ENCODE data around the gene ART4. TPM values are rescaled to one million over a fixed set of nuclear protein-coding genes. Genes with fewer than 3 reads are reported as not detected.

The ART4 gene
- total RNA-seq, 4 donors from 2014 or later, result 0.13 to 0.18 TPM; not detected in 2

DNA sequence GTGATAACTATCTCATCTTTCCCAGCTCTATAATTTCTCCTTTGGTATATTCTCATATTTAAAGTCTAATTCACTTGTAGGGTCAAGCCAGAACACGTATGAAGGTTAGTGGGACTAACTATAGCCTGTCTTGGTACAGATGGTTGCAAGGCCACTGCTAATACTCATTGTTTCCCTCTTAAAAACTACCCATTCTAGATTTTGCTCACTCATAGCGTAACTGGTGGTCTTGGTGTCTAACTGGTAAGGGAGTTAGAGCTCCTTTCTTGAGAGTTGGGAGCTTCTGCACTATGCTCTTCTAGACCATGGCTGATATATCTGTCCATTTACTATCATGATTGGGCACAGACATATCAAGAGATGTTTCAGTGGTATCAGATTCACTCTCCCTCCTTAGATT is 33.5 kb upstream of the ART4 start:
- Histone ChIP-seq H3K4me1 (no peaks in the 10 kb centered on the region), H3K27me3 (no peaks in the 10 kb centered on the region), H3K36me3 (no peaks in the 10 kb centered on the region), H3K27ac (no peak overlapping the region), H3K4me3 (no peak overlapping the region), H3K9me3 (no peaks in the 10 kb centered on the region)
- DNase-seq, result no peak
- TF ChIP-seq POLR2A (IDR thresholded peaks at IDR 0.05), result no peak
- TF ChIP-seq, protein P1, sequence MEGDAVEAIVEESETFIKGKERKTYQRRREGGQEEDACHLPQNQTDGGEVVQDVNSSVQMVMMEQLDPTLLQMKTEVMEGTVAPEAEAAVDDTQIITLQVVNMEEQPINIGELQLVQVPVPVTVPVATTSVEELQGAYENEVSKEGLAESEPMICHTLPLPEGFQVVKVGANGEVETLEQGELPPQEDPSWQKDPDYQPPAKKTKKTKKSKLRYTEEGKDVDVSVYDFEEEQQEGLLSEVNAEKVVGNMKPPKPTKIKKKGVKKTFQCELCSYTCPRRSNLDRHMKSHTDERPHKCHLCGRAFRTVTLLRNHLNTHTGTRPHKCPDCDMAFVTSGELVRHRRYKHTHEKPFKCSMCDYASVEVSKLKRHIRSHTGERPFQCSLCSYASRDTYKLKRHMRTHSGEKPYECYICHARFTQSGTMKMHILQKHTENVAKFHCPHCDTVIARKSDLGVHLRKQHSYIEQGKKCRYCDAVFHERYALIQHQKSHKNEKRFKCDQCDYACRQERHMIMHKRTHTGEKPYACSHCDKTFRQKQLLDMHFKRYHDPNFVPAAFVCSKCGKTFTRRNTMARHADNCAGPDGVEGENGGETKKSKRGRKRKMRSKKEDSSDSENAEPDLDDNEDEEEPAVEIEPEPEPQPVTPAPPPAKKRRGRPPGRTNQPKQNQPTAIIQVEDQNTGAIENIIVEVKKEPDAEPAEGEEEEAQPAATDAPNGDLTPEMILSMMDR (IDR thresholded peaks at IDR 0.05), result no peak

DNA sequence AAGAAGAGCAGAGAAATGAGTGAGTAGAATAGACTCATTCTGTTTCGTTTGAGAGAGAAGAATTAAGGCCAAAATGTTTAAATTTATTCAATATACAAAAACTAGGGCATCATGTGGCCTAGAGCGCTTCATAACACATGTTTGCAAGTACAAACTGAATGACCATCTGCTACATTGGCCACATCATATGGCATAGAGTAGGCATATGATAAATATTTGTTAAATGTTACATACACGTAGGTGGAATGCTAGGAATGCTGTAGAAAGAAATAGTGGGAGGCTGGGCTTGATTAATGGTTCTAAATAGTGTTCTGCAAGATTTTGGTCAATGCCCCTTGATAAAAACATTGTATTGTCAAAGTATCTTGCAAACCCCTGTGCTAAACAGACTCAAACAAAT is 31.6 kb upstream of the ART4 start:
- no peaks in the 10 kb centered on the region for H3K27me3 ChIP-seq
- H3K4me1 ChIP-seq, result no peaks in the 10 kb centered on the region
- no peak for TF ChIP-seq POLR2A (IDR thresholded peaks at IDR 0.05)
- TF ChIP-seq, protein P1 (IDR thresholded peaks at IDR 0.05), result no peak

DNA sequence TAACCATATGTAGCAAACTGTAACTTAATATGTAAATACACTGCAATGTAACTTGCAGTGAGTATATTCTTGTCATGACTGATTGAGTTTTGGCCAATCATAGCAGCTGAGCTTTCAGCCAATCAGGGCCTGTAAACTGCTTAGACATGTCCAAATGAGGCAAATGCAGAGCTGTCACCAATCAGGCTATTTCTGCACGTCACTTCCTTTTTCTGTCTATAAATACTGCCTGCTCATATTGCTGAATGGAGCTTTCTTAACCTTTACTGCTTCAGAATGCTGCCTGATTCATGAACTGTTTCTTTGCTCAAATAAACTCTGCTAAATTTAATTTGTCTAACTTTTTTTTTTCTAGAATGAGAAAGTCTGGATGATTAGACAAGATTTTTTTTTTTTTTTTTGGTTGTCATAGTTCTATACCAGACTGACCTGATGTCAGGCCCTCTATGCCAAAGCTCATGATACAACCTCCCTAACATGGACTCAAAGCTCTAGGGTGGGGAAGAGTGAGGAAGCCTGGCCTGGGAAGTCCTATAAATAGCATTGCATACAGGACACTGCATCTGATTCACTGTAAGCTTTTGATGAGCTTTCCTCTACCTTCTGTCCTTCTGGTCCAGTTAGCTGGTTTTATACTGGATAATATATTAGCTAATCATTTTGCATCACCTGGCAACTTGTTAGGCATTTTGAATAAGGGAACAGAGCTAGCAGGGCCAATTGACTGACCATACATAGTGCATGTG is 30.3 kb upstream of the ART4 start:
- no peak for DNase-seq
- Histone ChIP-seq H3K27me3 (no peaks in the 10 kb centered on the region), H3K36me3 (no peaks in the 10 kb centered on the region), H3K4me3 (no peak overlapping the region), H3K4me1 (no peaks in the 10 kb centered on the region), H3K9me3 (no peaks in the 10 kb centered on the region), H3K27ac (no peak overlapping the region)
- TF ChIP-seq, protein P1 (IDR thresholded peaks at IDR 0.05), result no peak
- no peak for TF ChIP-seq POLR2A (IDR thresholded peaks at IDR 0.05)

More for the DNA sequence above, 31.6 kb upstream of the ART4 start:
- no peak overlapping the region for H3K27ac ChIP-seq
- no peaks in the 10 kb centered on the region for H3K36me3 ChIP-seq
- no peak overlapping the region for H3K4me3 ChIP-seq
- no peak for DNase-seq
- no peaks in the 10 kb centered on the region for H3K9me3 ChIP-seq

DNA sequence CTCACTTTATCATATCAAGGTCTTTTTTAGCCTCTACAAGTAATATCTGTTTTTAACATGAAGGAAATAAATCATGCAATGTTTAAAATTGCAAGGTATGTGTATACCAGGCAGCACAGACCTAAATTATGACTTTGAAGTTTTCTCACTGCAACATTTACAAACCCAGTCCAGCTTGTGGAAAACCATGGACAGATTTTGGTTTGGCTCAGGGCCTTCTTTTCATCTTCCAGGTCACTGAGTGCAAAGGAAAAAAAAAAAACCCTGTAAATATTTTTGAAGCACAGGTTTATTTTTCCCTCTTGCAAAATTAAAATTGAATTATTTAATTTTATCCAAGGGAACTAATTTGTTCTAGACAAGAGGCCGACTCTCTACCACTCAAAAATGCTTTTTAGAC is 28.6 kb upstream of the ART4 start:
- Histone ChIP-seq H3K27me3 (no peaks in the 10 kb centered on the region), H3K9me3 (no peaks in the 10 kb centered on the region), H3K27ac (no peak overlapping the region), H3K4me1 (no peaks in the 10 kb centered on the region), H3K4me3 (no peak overlapping the region), H3K36me3 (no peaks in the 10 kb centered on the region)
- TF ChIP-seq, protein P1 (IDR thresholded peaks at IDR 0.05), result no peak
- TF ChIP-seq POLR2A (IDR thresholded peaks at IDR 0.05), result no peak
- DNase-seq, result no peak

DNA sequence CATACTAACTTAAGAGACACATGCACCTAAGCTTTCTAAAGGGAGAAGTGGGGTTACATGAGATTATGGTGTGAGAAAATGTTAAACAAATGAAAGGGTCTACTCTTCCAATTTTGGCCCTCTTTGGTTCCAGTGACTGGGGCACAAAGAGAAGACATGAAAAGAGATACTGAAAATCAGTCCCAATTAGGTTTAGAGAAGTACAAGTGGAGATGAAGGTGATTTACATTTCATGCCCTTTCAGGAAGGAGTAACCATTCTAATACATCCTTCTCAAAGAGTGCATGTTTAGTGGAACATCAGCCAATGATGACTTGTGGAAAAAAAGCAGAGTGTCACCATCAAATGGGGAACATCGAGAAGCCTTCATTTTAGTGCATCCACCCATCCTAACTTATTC is 27.9 kb upstream of the ART4 start:
- Histone ChIP-seq H3K4me3 (no peak overlapping the region), H3K9me3 (no peaks in the 10 kb centered on the region), H3K36me3 (no peaks in the 10 kb centered on the region), H3K27ac (no peak overlapping the region), H3K27me3 (no peaks in the 10 kb centered on the region), H3K4me1 (no peaks in the 10 kb centered on the region)
- no peak for TF ChIP-seq POLR2A (IDR thresholded peaks at IDR 0.05)
- TF ChIP-seq, protein P1 (IDR thresholded peaks at IDR 0.05), result no peak
- DNase-seq, result no peak

Data from Peyer's patch (tissue), 4 donors.